Measurements from ENCODE around the gene BCO1.
A peak's percentile ranks its signal among the peaks of the same experiment; 100 is the strongest.

- TF ChIP-seq CTCF (conservative IDR thresholded peaks at IDR 0.05; ENCODE audit: low read length) = peak; percentile 83
- no peak for TF ChIP-seq EZH2phosphoT487 (IDR thresholded peaks at IDR 0.05; ENCODE audit: borderline replicate concordance, low read depth, low read length)
These were observed 22.7 kb downstream of the BCO1 start for GRCh38 chr16:81261049-81261648.
